ENCODE measurements around the gene CA10. TPM values are rescaled to one million over a fixed set of nuclear protein-coding genes. Genes with fewer than 3 reads are reported as not detected.

The CA10 gene
- total RNA-seq, 1 experiment from 2014 or later: not detected

GRCh38 chr17:51703361-51704341 lies 454.9 kb downstream of the CA10 start:
- Histone ChIP-seq H3K9me2 (ENCODE audit: insufficient read depth) (no peaks in the 10 kb centered on the region), H3K4me3 (no peak overlapping the region), H3K4me2 (no peak overlapping the region), H4K20me1 (ENCODE audit: insufficient read depth) (no peaks in the 10 kb centered on the region), H3K9me3 (ENCODE audit: insufficient read depth, low read depth) (no peaks in the 10 kb centered on the region), H3K27me3 (ENCODE audit: insufficient read depth, low read depth) (peaks cover 21% of the 10 kb centered on the region; the same call in 1 of the 2 replicates), H3F3A (ENCODE audit: insufficient read depth, low read depth) (no peaks in the 10 kb centered on the region), H3K27ac (no peak overlapping the region), H2AFZ (no peak overlapping the region), H3K4me1 (replicated peaks; ENCODE audit: insufficient read depth) (no peaks in the 10 kb centered on the region), H3K79me2 (ENCODE audit: low read depth) (no peaks in the 10 kb centered on the region), H3K36me3 (ENCODE audit: low read depth) (no peaks in the 10 kb centered on the region)
- intact Hi-C loops (cut with micrococcal nuclease; ENCODE audit: unreplicated experiment): no loop called here
- DNase-seq: no peak
- ChIA-PET POLR2A (ENCODE audit: unreplicated experiment) (interaction anchor here (0.6 kb wide), 1 partner anchor 627 kb away, joined by 3 read pairs; no protein-coding TSS in a partner anchor), CTCF (interaction anchor here (0.5 kb wide), 1 partner anchor 594 kb away, joined by 3 read pairs; no protein-coding TSS in a partner anchor)
- no TSS peak for BruUV-seq (replicated peaks)
- TF ChIP-seq EZH2 (IDR thresholded peaks at IDR 0.05; ENCODE audit: low read depth): no peak
- TF ChIP-seq CTCF (conservative IDR thresholded peaks at IDR 0.05): no peak

- intact Hi-C loops (cut with micrococcal nuclease; ENCODE audit: unreplicated experiment): no loop called here
- no peak overlapping the region for H3K27ac ChIP-seq
These were observed 455.6 kb downstream of the CA10 start for GRCh38 chr17:51702963-51703360.

GRCh38 chr17:51701501-51701900 lies 457.0 kb downstream of the CA10 start:
- intact Hi-C loops (cut with micrococcal nuclease; ENCODE audit: unreplicated experiment): no loop called here
- Histone ChIP-seq H4K20me1 (ENCODE audit: insufficient read depth) (no peaks in the 10 kb centered on the region), H3K4me1 (replicated peaks; ENCODE audit: insufficient read depth) (no peaks in the 10 kb centered on the region), H2AFZ (no peak overlapping the region), H3K79me2 (ENCODE audit: low read depth) (no peaks in the 10 kb centered on the region), H3K36me3 (ENCODE audit: low read depth) (no peaks in the 10 kb centered on the region), H3K9me2 (ENCODE audit: insufficient read depth) (no peaks in the 10 kb centered on the region), H3K4me2 (no peak overlapping the region), H3K9me3 (ENCODE audit: insufficient read depth, low read depth) (no peaks in the 10 kb centered on the region), H3K4me3 (no peak overlapping the region), H3K27ac (no peak overlapping the region), H3K27me3 (ENCODE audit: insufficient read depth, low read depth) (peaks cover 21% of the 10 kb centered on the region; the same call in 1 of the 2 replicates), H3F3A (ENCODE audit: insufficient read depth, low read depth) (no peaks in the 10 kb centered on the region)
- TF ChIP-seq EZH2 (IDR thresholded peaks at IDR 0.05; ENCODE audit: low read depth) (no peak), CTCF (conservative IDR thresholded peaks at IDR 0.05) (no peak)
- ChIA-PET CTCF (no interaction called here), POLR2A (ENCODE audit: unreplicated experiment) (no interaction called here)
- no TSS peak for BruUV-seq (replicated peaks)
- DNase-seq: no peak

More at GRCh38 chr17:51702963-51703360, 455.6 kb downstream of the CA10 start:
- no TSS peak for BruUV-seq (replicated peaks)
- ChIA-PET CTCF (interaction anchor here (0.5 kb wide), 1 partner anchor 594 kb away, joined by 3 read pairs; no protein-coding TSS in a partner anchor), POLR2A (ENCODE audit: unreplicated experiment) (no interaction called here)
- H3K9me3 ChIP-seq (ENCODE audit: insufficient read depth, low read depth): no peaks in the 10 kb centered on the region
- H3K4me1 ChIP-seq (replicated peaks; ENCODE audit: insufficient read depth): no peaks in the 10 kb centered on the region
- no peak overlapping the region for H2AFZ ChIP-seq
- H3K4me3 ChIP-seq: no peak overlapping the region
- H4K20me1 ChIP-seq (ENCODE audit: insufficient read depth): no peaks in the 10 kb centered on the region
- no peaks in the 10 kb centered on the region for H3F3A ChIP-seq (ENCODE audit: insufficient read depth, low read depth)
- no peaks in the 10 kb centered on the region for H3K36me3 ChIP-seq (ENCODE audit: low read depth)
- TF ChIP-seq CTCF (conservative IDR thresholded peaks at IDR 0.05) (no peak), EZH2 (IDR thresholded peaks at IDR 0.05; ENCODE audit: low read depth) (no peak)
- H3K27me3 ChIP-seq (ENCODE audit: insufficient read depth, low read depth): peaks cover 21% of the 10 kb centered on the region; the same call in 1 of the 2 replicates
- H3K9me2 ChIP-seq (ENCODE audit: insufficient read depth): no peaks in the 10 kb centered on the region
- H3K79me2 ChIP-seq (ENCODE audit: low read depth): no peaks in the 10 kb centered on the region
- DNase-seq: no peak
- H3K4me2 ChIP-seq: no peak overlapping the region

Measured in PC-9 (cell line).